Sigmoid colon (tissue), 7 donors: Measurements from ENCODE around the gene PREX1. TPM values are rescaled to one million over a fixed set of nuclear protein-coding genes. Genes with fewer than 3 reads are reported as not detected.
"Not testable (repeated sequence)": the region's sequence is repeated elsewhere in the genome, so short reads cannot be mapped to it uniquely, and the experiment has no call there.

Experiments used
- DNase-seq: peaks from one replicate; pipeline ENCODE4 v3.0.0-alpha.2; 2019
- H3K27ac ChIP-seq, 4 donors: fragments of 200-600 bp; sonication (generic); one replicate each; pipeline ENCODE4 v1.5.1; 2016 to 2019; ENCODE audit warnings: mild to moderate bottlenecking in 1 of 4
- H3K27me3 ChIP-seq, 3 donors: fragments of 200-600 bp; sonication (generic); one replicate each; pipeline ENCODE4 v1.5.1; 2019; ENCODE audit warnings: mild to moderate bottlenecking in 1 of 3
- H3K36me3 ChIP-seq, 4 donors: fragments of 200-600 bp; sonication (generic); one replicate each; pipeline ENCODE4 v1.5.1; 2016 to 2019
- H3K4me1 ChIP-seq, 4 donors: fragments of 200-600 bp; sonication (generic); one replicate each; pipeline ENCODE4 v1.5.1; 2017 to 2019
- H3K4me3 ChIP-seq, 4 donors: fragments of 200-600 bp; sonication (generic); one replicate each; pipeline ENCODE4 v1.5.1; 2017 to 2019; ENCODE audit warnings: mild to moderate bottlenecking in 2 of 4, moderate library complexity in 1 of 4
- H3K9me3 ChIP-seq, 4 donors: fragments of 200-600 bp in 3 of 4; sonication (generic) in 3 of 4; one replicate each; pipeline versions ENCODE4 v1.5.1 to v1.6.1; 2013 to 2019
- EP300 ChIP-seq, 4 donors: sonication (generic); formaldehyde crosslinking; IDR thresholded peaks; one replicate each; pipeline ENCODE4 v1.6.1; 2017; ENCODE audit warnings: antibody characterized with exemption in 4 of 4
- POLR2A ChIP-seq, 2 donors: fragments of 450-650 bp; IDR thresholded peaks; one replicate each; pipeline ENCODE4 v1.6.1; 2016; ENCODE audit warnings: antibody characterized with exemption in 2 of 2, mild to moderate bottlenecking in 2 of 2, moderate library complexity in 2 of 2
- POLR2AphosphoS5 ChIP-seq, 4 donors: sonication (generic); formaldehyde crosslinking; IDR thresholded peaks; one replicate each; pipeline ENCODE4 v1.6.1; 2017; ENCODE audit warnings: antibody characterized with exemption in 4 of 4
- WGBS, 2 donors: extraction: QIAGEN DNeasy Blood & Tissue Kit; methylation state at CpG; one replicate each; pipeline ENCODE4 v1.1.7; 2013; 5-methylcytosine and 5-hydroxymethylcytosine counted together
- intact Hi-C: fragments of 100-400 bp; cut with DNase I; formaldehyde crosslinking; loops from one replicate; pipeline ENCODE4 v1.15.1; 2023
- polyA plus RNA-seq, 3 donors: library from polyadenylated mRNA; stranded (reverse); fragments of 200-250 nt; gene quantifications; one replicate each; pipeline ENCODE4 v1.2.3, GENCODE V29; 2013
- total RNA-seq, 4 donors: library from RNA; depleted of rRNA; stranded (reverse); fragments of >200 nt; gene quantifications; one replicate each; pipeline ENCODE4 v1.1.0, GENCODE V29; 2016
- TF ChIP-seq, protein P1 (sequence below), 4 experiments: fragments of 450-650 bp in 3 of 4; fragments of 200-600 bp in 1 of 4; IDR thresholded peaks; one replicate each; pipeline ENCODE4 v1.5.1; 2016 to 2019; ENCODE audit warnings: antibody characterized with exemption in 4 of 4, mild to moderate bottlenecking in 3 of 4, moderate library complexity in 2 of 4
- donor health status: healthy with polysubstance abuse.
- donor health status: Bipolar disorder and iron deficiency.
- donor health status: healthy.

PREX1 gene
- total and polyA plus RNA-seq, 7 donors = 5.4 to 22.9 (median 15.5) TPM

DNA sequence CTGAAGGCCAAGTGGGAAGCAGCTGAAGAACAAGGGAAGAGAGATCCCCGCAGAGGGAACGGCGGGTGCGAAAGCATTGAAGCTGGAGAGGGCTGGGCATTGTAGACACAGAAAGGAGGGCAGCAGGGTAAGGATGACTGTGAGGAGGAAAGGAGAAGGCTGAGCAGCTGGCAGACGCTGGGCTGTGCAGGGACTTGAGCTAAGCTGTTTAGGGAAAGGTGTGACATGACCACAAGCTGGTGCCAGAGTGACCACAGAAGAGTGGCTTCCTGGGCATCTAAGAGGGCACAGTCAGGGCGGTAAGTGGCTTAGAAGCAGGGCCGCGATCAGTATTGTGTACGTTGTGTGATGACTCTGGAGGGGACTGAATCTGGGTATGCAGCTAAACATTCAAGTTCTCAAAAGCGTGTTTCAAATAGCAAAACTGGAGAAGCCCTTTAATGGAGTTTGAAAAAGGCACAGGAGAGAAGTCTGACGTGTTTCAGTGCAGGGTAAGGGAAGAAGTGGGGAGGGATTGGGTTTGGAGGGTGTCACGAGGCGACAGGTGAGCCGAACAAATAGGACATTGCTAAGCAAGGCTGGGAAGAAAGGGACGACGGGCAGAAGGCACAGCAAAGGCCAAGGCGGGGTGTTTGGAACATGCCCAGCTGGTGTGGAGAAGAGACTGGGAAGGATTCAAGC is 47.6 kb upstream of the PREX1 start:
- TF ChIP-seq, protein P1, sequence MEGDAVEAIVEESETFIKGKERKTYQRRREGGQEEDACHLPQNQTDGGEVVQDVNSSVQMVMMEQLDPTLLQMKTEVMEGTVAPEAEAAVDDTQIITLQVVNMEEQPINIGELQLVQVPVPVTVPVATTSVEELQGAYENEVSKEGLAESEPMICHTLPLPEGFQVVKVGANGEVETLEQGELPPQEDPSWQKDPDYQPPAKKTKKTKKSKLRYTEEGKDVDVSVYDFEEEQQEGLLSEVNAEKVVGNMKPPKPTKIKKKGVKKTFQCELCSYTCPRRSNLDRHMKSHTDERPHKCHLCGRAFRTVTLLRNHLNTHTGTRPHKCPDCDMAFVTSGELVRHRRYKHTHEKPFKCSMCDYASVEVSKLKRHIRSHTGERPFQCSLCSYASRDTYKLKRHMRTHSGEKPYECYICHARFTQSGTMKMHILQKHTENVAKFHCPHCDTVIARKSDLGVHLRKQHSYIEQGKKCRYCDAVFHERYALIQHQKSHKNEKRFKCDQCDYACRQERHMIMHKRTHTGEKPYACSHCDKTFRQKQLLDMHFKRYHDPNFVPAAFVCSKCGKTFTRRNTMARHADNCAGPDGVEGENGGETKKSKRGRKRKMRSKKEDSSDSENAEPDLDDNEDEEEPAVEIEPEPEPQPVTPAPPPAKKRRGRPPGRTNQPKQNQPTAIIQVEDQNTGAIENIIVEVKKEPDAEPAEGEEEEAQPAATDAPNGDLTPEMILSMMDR (IDR thresholded peaks at IDR 0.05) = no peak
- no peak for TF ChIP-seq POLR2AphosphoS5 (IDR thresholded peaks at IDR 0.05)
- TF ChIP-seq EP300 (IDR thresholded peaks at IDR 0.05) = no peak
- no peak for TF ChIP-seq POLR2A (IDR thresholded peaks at IDR 0.05)
- Histone ChIP-seq H3K9me3 (no peaks in the 10 kb centered on the region), H3K4me3 (no peak overlapping the region), H3K27me3 (no peaks in the 10 kb centered on the region), H3K36me3 (no peaks in the 10 kb centered on the region), H3K4me1 (no peaks in the 10 kb centered on the region), H3K27ac (no peak overlapping the region)
- DNase-seq = no peak
- intact Hi-C loops = no loop called here
- WGBS, 2 donors = 79 to 81% methylated on average over 17 of the region's 17 CpGs

- intact Hi-C loops, DNase-seq, H3K4me3 ChIP-seq, H3K27me3 ChIP-seq, H3K4me1 ChIP-seq, H3K36me3 ChIP-seq, H3K27ac ChIP-seq, H3K9me3 ChIP-seq: not testable (repeated sequence)
Measured at GRCh38 chr20:48869442-48869841, 41.6 kb upstream of the PREX1 start.

GRCh38 chr20:48866936-48867335 is 39.1 kb upstream of the PREX1 start:
- DNase-seq = no peak
- no peaks in the 10 kb centered on the region for H3K27me3 ChIP-seq
- H3K9me3 ChIP-seq = no peaks in the 10 kb centered on the region
- H3K4me3 ChIP-seq = no peak overlapping the region
- H3K36me3 ChIP-seq = no peaks in the 10 kb centered on the region
- intact Hi-C loops = no loop called here
- H3K4me1 ChIP-seq = no peaks in the 10 kb centered on the region
- TF ChIP-seq EP300 (IDR thresholded peaks at IDR 0.05) = no peak
- no peak for TF ChIP-seq POLR2AphosphoS5 (IDR thresholded peaks at IDR 0.05)
- TF ChIP-seq, protein P1 (IDR thresholded peaks at IDR 0.05) = no peak
- no peak for TF ChIP-seq POLR2A (IDR thresholded peaks at IDR 0.05)
- WGBS, 2 donors = 70 to 92% methylated on average over 1 of the region's 1 CpG
- no peak overlapping the region for H3K27ac ChIP-seq

DNA sequence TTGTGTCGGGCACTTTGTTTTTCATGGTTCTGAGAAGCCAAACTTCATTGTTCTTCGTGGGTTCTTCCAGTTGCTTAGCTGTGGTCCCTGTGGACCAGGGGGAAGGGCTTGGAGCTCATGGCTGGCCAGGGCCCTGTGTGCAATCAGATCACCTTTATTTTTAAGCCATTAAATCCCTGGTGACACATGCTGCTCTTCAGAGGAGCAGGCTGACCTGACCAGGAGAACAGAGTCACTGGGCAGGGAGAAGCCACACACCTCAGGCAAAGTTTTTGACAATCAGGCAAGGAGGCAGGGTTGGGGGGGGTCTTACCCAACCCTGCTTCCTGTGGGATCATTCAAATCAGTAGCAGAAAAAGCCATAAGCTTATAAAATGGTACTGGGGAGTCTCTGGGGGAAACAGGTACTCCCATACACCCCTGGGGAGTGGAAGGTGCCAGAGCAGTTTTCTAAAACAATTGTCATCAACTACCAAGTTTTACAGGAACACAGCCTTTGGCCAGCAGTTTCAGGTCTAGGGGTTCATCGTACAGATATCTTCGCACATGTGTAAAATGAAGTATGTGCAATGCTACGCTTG is 37.0 kb upstream of the PREX1 start:
- Histone ChIP-seq H3K4me3 (no peak overlapping the region), H3K27ac (no peak overlapping the region), H3K27me3 (no peaks in the 10 kb centered on the region), H3K9me3 (no peaks in the 10 kb centered on the region), H3K36me3 (no peaks in the 10 kb centered on the region), H3K4me1 (no peaks in the 10 kb centered on the region)
- 77 to 85% methylated on average over 5 of the region's 5 CpGs for WGBS, 2 donors
- no peak for TF ChIP-seq POLR2A (IDR thresholded peaks at IDR 0.05)
- TF ChIP-seq, protein P1 (IDR thresholded peaks at IDR 0.05) = no peak
- no peak for DNase-seq
- intact Hi-C loops = no loop called here

GRCh38 chr20:48864254-48864653 is 36.5 kb upstream of the PREX1 start:
- H3K4me3 ChIP-seq = no peak overlapping the region
- H3K27me3 ChIP-seq = no peaks in the 10 kb centered on the region
- H3K27ac ChIP-seq = no peak overlapping the region
- no peaks in the 10 kb centered on the region for H3K9me3 ChIP-seq
- intact Hi-C loops = no loop called here
- TF ChIP-seq, protein P1 (IDR thresholded peaks at IDR 0.05) = no peak
- TF ChIP-seq POLR2A (IDR thresholded peaks at IDR 0.05) = no peak
- TF ChIP-seq EP300 (IDR thresholded peaks at IDR 0.05) = no peak
- no peak for TF ChIP-seq POLR2AphosphoS5 (IDR thresholded peaks at IDR 0.05)
- no peaks in the 10 kb centered on the region for H3K4me1 ChIP-seq
- no peak for DNase-seq
- WGBS, 2 donors = 60 to 77% methylated on average over 5 of the region's 5 CpGs
- no peaks in the 10 kb centered on the region for H3K36me3 ChIP-seq
